Measurements from ENCODE around the gene FHAD1. TPM values are rescaled to one million over a fixed set of nuclear protein-coding genes. Genes with fewer than 3 reads are reported as not detected.

FHAD1 gene
- total and polyA plus RNA-seq, 2 of the 13 experiments (the other 11 are each of a cell fraction or from before 2014, with no cell fraction given), result not detected

DNA sequence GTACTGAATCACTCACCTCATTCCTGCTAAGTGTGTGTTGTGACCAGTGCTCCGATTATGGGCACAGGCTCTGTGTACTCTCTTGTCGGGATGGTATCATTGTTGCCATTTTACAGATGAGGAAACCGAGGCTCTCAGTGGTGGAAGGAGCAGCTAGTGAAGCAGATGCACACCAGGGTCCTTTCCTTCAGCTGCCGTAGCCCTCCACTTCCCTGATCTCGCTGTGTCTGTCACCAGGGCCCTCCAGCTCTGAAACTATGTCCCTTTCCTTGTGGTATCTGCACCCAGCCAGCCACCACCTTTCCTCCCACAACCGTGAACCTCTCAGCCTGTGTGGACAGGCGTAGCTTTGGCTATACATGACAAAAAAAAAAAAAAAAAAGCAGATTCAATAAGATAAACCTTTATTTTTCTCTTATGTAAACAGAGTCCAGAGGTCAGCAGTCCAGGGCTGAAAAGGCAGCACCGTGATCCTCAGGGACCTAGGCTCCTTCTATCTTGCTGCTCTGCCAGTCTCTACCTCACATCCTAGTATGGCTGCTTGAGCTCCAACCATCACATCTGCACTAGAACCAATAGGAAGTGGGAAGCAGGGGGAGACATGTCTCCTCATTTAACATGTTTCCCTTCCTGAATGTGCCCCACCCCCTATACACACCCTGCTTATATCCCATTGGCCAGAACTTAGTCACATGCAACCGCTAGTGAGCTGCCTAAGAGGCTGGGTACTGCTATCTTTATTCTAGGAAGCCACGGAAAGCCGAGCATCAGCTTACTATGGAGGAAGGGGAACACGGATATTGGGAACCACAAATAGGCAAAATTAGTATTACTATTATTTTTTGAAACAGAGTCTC is 49.2 kb upstream of the FHAD1 start (continued):
- peak; percentile 24; the same call in 1 of the 2 replicates for TF ChIP-seq HNF4G (IDR thresholded peaks at IDR 0.05; ENCODE audit: borderline replicate concordance, low read depth, low read length)
- TF ChIP-seq HNF4G (CRISPR knock-in tag; IDR thresholded peaks at IDR 0.05; ENCODE audit: borderline replicate concordance, low read depth), result peak; percentile 11; the same call in 1 of the 2 replicates
- no peak for TF ChIP-seq RAD21 (CRISPR knock-in tag; IDR thresholded peaks at IDR 0.05)
- 0 out of 2 replicates have a peak, but pooled peaks have one; percentile 58 for TF ChIP-seq CHD4 (IDR thresholded peaks at IDR 0.05; ENCODE audit: borderline replicate concordance, low read length)
- no peak for TF ChIP-seq TARDBP (CRISPR knock-in tag; IDR thresholded peaks at IDR 0.05)
- peak; percentile 18 for TF ChIP-seq TEAD3 (CRISPR knock-in tag; optimal IDR thresholded peaks at IDR 0.05; ENCODE audit: borderline replicate concordance)
- peak; percentile 54; the same call in 1 of the 2 replicates for TF ChIP-seq ZMYM3 (CRISPR knock-in tag; IDR thresholded peaks at IDR 0.05)
- no peak for TF ChIP-seq FOXJ3 (CRISPR knock-in tag; IDR thresholded peaks at IDR 0.05; ENCODE audit: borderline replicate concordance)
- TF ChIP-seq CBX5 (CRISPR knock-in tag; IDR thresholded peaks at IDR 0.05; ENCODE audit: borderline replicate concordance), result no peak
- TF ChIP-seq ZNF235 (CRISPR knock-in tag; IDR thresholded peaks at IDR 0.05; ENCODE audit: borderline replicate concordance), result no peak
- TF ChIP-seq ZNF891 (CRISPR knock-in tag; IDR thresholded peaks at IDR 0.05), result 0 out of 2 replicates have a peak, but pooled peaks have one; percentile 7
- TF ChIP-seq ZNF232 (CRISPR knock-in tag; IDR thresholded peaks at IDR 0.05; ENCODE audit: borderline replicate concordance), result no peak
- no peak for TF ChIP-seq JUND (CRISPR knock-in tag; IDR thresholded peaks at IDR 0.05)
- no peak for TF ChIP-seq ZNF552 (CRISPR knock-in tag; IDR thresholded peaks at IDR 0.05; ENCODE audit: borderline replicate concordance)
- TF ChIP-seq ZNF792 (CRISPR knock-in tag; IDR thresholded peaks at IDR 0.05), result no peak
- no peak for TF ChIP-seq THAP11 (CRISPR knock-in tag; IDR thresholded peaks at IDR 0.05)
- TF ChIP-seq ZNF382 (CRISPR knock-in tag; IDR thresholded peaks at IDR 0.05; ENCODE audit: borderline replicate concordance), result no peak
- no peak for TF ChIP-seq ZNF780A (CRISPR knock-in tag; IDR thresholded peaks at IDR 0.05)
- TF ChIP-seq RFX5 (IDR thresholded peaks at IDR 0.05; ENCODE audit: low read depth, low read length), result no peak
- TF ChIP-seq, protein P1, sequence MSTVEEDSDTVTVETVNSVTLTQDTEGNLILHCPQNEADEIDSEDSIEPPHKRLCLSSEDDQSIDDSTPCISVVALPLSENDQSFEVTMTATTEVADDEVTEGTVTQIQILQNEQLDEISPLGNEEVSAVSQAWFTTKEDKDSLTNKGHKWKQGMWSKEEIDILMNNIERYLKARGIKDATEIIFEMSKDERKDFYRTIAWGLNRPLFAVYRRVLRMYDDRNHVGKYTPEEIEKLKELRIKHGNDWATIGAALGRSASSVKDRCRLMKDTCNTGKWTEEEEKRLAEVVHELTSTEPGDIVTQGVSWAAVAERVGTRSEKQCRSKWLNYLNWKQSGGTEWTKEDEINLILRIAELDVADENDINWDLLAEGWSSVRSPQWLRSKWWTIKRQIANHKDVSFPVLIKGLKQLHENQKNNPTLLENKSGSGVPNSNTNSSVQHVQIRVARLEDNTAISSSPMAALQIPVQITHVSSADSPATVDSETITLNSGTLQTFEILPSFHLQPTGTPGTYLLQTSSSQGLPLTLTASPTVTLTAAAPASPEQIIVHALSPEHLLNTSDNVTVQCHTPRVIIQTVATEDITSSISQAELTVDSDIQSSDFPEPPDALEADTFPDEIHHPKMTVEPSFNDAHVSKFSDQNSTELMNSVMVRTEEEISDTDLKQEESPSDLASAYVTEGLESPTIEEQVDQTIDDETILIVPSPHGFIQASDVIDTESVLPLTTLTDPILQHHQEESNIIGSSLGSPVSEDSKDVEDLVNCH (CRISPR knock-in tag; IDR thresholded peaks at IDR 0.05), result no peak
- TF ChIP-seq ZNF614 (CRISPR knock-in tag; IDR thresholded peaks at IDR 0.05; ENCODE audit: borderline replicate concordance), result peak; percentile 43; the same call in 1 of the 2 replicates
- TF ChIP-seq RARA (CRISPR knock-in tag; IDR thresholded peaks at IDR 0.05), result 0 out of 2 replicates have a peak, but pooled peaks have one; percentile 28
- TF ChIP-seq SALL1 (CRISPR knock-in tag; IDR thresholded peaks at IDR 0.05), result peak; percentile 0; the same call in 1 of the 2 replicates
- no peak for TF ChIP-seq ZBTB1 (CRISPR knock-in tag; IDR thresholded peaks at IDR 0.05; ENCODE audit: borderline replicate concordance)
- no peak for TF ChIP-seq ZFP41 (CRISPR knock-in tag; IDR thresholded peaks at IDR 0.05; ENCODE audit: borderline replicate concordance)
- TF ChIP-seq FOSL2 (CRISPR knock-in tag; IDR thresholded peaks at IDR 0.05), result 0 out of 2 replicates have a peak, but pooled peaks have one; percentile 5
- TF ChIP-seq ZSCAN30 (CRISPR knock-in tag; IDR thresholded peaks at IDR 0.05), result no peak
- TF ChIP-seq, protein P2, sequence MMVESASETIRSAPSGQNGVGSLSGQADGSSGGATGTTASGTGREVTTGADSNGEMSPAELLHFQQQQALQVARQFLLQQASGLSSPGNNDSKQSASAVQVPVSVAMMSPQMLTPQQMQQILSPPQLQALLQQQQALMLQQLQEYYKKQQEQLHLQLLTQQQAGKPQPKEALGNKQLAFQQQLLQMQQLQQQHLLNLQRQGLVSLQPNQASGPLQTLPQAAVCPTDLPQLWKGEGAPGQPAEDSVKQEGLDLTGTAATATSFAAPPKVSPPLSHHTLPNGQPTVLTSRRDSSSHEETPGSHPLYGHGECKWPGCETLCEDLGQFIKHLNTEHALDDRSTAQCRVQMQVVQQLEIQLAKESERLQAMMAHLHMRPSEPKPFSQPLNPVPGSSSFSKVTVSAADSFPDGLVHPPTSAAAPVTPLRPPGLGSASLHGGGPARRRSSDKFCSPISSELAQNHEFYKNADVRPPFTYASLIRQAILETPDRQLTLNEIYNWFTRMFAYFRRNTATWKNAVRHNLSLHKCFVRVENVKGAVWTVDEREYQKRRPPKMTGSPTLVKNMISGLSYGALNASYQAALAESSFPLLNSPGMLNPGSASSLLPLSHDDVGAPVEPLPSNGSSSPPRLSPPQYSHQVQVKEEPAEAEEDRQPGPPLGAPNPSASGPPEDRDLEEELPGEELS (CRISPR knock-in tag; IDR thresholded peaks at IDR 0.05), result no peak

All from HepG2 (cell line).